ENCODE measurements around the gene CHST15.

Gene CHST15

DNA sequence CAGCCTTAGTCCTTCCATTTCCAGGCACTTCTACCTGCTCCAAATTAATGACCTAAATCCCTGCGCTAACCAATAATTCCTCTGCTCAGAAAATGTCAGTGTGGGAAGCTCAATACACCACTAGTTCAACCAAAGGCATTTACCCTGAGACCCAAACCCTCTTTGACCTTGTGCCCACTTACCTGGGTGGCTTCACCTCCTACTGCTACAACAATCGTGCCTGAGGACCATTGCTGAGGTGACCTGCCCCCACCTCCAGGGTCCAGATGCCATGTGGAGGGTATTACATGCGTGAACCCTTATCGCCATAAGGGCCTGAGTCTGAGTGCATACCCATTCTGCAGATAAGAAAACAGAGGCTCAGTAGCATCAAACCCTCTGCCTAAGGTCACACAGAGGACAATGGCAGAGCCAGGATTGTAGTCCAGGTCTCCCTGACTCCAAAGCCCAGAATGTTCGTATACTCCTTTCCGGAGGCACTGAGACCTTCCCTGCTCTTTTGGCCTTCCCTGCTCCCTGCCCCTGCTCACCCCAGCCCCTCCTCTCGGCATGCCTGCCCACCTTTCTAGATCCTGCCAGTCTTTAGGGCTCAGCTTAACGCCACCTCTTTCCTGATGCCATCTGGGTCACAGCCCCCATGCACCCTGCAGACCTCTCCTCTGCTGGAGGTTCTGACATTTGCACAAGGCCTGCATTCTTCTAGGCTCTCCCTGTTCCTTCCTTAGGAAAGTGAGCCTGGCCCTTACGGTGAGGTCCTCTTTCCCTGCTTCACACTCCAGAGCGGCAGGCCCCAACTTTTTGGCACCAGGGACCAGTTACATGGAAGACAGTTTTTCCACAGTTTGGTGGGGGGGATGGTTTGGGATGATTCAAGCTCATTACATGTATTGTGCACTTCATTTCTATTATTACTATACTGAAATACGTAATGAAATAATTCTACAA, 94.9 kb downstream of the CHST15 start:
- no peak for DNase-seq
- intact Hi-C loops (cut with DNase I), result no loop called here

DNA sequence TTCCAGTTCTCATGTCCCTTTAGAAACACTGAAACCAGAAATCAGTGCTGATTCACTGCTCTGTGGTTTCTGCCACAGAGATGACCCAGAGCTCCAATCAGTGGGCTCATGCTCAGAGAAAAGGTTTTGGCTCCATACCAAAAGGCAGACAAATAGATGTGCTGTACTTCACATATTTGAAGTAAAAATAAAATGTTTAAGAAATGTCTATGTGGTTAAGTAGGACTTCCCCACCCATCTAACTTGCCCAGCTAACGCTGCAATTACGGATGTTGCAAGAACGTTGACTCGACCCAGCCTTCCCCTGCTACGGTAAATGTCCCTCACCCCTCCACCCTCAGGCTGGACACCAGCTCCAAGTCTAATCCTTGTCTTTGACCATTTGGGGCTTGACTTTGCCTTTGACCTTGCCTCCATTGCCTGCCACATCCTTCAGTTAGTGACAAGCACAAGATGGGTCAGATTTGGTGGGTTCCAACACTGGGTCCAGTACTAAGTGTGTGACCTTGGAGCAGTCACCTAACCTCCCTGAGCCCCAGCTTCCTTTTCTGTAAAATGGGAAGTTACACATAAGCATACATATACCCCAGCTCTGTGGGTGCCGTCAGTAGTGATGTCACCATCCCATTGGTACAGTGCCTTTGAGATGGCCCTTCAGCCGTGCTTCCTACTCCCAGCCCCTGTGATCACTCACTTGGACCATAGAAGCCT, 95.8 kb downstream of the CHST15 start:
- peak in 8 of 42 donors; percentile 14 to 59 (median 42) for DNase-seq
- intact Hi-C loops (cut with DNase I), result no loop called here

DNA sequence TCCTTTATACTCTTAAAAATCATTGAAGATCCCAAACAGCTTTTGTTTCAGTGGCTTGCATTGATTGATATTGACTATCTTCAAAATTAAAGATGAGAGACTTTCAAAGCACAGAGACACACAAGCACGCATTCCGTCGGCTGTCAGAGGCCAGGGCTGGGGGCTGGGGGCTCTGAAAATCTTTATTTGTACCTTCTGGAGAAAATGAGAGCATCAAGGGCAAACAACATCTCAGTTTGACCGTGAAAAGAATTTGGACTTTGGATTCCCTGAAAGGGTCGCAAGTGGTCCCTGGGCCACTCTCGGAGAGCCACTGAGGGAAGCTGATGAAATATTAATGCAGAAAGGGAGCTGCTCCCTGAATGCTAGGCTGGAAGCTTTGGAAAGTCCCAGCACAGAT, 96.4 kb downstream of the CHST15 start:
- no peak for DNase-seq
- intact Hi-C loops (cut with DNase I), result no loop called here

DNA sequence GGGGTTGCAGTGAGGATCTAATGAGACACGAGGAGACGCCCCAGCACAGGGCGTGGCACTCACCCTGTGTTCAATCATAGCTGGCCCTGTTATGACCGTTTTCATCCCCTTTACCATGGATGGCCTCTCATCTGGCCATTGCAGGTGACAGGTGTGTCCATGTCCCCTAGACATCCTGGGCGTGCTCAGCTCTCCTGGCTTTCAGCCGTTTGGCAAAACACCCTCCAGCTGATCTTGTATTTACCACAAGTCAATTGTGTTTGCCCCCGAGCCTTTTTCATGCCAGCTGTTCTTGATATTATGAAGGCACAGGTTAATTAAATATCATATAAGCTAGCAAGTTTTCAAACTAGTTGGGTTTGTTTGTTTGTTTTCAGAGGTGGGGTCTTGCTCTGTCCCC, 97.1 kb downstream of the CHST15 start:
- peak in 1 of 42 donors; percentile 40 for DNase-seq
- intact Hi-C loops (cut with DNase I), result no loop called here

DNA sequence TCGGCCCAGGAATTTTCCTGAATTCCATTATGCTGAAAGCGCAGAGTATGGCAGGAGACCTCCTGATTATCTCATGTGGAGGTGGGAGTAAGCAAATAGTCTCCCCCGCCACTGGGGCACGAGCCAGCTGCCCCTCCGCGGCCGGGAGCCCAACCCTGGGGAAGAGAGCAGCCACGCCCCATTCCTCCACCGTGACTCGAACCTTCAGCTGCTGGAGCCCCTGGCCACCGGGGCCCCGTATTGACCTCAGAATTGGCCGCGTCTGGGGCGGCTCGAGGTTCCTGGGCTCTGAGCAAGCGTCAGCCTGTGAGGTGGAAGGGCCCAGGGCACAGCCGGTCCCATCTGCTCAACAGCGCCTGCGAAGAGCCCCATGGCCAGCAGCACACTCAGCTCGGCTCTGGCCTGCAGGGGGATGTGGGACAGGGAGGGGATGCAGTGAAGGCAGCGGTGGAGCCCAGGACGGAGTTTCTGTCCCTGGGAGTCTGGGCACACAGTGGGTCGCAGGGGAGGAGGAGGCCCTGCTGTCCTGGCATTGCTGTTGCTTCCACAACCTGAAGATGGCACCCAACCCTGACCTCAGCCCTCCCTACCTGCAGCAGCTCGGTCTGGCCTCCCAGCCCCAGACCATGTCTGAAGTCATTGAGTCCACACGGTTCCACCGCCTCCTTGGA, 97.8 kb downstream of the CHST15 start:
- peak in 23 of 42 donors; percentile 21 to 81 (median 53) for DNase-seq
- intact Hi-C loops (cut with DNase I), result no loop called here

DNA sequence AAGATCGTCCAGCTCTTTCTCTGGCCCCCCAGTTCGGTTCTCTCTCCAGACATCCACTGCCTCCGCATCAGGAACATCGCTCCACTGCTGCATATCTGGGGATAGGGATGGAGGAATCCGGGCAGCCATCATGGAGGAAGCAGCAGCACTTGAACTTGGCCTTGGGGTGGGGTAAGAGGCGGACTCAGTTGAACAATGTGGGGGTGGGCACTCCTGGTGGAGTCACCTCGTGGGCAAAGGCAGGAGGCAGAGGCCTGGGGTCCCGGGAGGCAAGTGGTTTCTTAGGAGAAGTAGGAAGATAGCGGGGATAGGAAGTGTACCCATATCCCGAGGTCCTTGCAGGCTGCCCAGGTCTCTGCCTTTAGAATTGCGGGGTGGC, 98.3 kb downstream of the CHST15 start:
- DNase-seq, result peak in 4 of 42 donors; percentile 8 to 42 (median 24)
- intact Hi-C loops (cut with DNase I), result no loop called here

DNA sequence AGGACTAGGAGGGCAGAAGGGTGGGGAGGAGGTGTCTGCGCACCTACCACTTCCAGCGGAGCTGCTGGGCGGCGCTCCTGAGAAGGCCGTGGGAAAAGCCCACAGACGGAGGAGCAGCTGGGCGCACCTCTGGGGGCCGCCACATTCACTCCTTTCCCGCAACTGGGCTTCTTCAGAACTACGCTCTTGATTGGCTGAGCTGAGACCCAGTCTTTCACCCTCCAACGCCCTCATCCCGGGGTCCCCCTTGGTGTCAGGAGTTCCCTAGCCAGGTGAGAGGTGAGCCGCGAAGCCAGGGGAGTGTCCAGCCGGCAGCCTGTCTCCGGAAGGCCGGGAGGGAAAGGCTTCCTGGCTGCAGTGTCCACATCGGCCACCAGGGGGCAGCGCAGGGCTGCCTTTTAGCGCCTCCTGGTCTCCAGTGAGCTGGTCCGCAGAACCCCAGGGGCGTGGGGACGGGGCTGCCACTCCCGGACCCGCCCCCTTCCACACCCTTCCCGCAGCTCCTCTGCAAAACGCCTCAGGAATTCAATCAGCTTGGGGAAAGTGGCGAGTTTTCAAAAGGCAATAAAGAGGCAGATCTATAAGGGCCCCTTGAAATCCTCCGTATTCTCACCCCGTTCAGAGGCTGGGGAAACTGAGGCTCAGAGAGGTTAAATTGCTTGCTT, 98.8 kb downstream of the CHST15 start:
- DNase-seq, result peak; percentile 60 to 94 (median 86)
- intact Hi-C loops (cut with DNase I), result loop anchor here (1.0 kb wide), 1 partner anchor 395 kb away; no protein-coding TSS in a partner anchor

DNA sequence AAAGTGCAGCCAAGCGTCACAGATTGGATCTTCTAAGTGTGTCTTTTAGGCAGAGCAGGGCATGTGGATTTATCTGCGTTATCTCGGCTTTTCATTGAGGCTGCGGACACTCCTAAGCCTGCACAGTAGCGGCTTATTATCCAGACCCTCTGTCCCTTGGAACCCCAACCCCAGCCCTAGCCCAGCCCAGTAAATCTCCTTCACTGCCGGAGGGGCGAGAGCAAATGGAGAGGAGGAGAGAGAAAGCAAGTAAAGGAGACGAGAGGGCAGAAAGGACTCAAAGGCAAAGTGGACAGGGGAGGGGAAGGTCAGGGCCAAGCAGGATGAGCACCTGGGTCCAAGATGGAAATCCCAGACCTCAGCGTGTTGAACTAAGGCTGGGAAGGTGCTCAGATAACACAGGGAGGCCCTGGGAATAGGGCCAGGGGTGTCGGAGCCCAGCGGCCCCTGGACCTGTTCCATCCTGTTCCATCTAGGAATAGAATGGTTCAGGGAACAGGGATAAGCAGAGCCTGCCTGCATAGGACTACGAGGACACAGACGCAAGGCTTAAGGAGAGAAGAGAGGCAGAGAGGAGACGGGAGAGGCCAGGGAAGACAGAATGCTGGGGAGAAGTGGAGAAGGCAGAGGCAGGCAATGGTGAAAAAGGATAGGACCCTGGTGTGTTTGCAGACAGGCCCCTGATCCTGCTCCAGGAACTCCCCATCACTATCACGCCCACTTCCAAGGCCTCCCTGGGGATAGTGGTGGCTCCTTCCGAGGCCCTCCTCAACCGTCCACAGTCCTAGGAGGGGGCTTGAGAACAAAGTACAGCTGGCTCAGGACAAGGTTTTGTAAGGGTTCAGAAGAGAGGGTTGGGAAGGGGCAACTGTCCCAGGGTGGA, 99.6 kb downstream of the CHST15 start:
- peak in 2 of 42 donors; percentile 6 to 28 for DNase-seq
- intact Hi-C loops (cut with DNase I), result loop anchor here (1.0 kb wide), 1 partner anchor 396 kb away; no protein-coding TSS in a partner anchor

DNA sequence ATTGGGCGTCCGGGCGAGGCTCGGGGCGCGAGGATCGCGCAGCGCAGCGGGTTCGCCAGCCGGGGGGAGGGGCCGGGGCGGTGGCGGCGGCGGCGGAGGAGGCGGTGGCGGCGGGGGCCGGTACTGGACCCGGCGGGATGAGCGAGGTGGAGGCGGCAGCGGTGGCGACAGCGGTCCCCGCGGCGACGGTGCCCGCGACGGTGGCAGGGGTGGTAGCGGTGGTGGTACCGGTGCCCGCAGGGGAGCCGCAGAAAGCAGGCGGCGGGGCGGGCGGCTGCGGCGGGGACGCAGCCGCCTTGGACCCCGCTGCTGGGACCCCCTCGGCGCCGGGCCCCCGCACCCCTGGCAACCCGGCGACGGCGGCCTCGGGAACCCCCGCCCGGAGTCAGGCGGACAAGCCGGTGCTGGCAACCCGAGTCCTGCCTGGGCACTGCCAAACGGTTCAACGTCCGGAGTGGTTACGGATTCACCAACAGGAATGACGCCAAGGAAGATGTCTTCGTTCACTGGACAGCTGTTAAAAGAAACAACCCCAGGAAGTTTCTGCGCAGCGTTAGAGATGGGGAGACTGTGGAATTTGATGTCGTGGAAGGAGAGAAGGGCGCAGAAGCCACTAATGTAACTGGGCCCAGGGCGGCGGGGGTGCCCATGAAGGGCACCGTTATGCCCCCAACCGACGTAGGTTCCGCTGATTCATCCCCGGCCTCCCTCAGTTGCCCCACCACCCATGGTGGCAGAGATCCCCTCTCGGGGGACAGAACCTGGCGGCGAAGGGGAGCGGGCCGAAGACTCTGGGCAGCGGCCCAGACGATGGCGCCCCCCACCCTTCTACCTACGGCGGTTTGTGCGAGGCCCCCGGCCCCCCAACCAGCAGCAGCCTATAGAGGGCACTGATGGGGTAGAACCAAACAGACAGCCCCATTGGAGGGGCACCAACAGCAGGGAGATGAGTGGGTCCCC, 101.5 kb downstream of the CHST15 start:
- peak in 3 of 42 donors; percentile 7 to 29 (median 20) for DNase-seq
- intact Hi-C loops (cut with DNase I), result no loop called here

DNA sequence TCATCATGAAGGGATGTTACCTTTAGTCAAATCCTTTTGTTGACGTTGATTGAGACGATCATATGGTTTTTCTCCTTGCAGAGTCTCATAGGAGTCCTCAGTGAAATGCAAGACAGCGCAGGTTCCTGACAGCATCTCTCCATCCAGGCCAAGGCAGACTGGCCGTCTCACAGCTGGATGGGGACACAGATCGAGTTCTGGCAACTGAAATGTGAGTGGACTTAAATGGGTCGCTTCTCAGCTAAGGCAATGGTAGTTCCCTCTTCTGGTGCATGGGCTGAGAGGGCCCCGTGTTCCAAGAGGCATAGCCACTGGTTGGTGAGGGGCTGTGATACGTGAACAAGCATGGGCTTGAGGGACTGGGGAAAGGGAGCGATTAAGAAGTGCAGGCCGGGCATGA, 102.5 kb downstream of the CHST15 start:
- intact Hi-C loops (cut with DNase I), result no loop called here
- no peak for DNase-seq

DNA sequence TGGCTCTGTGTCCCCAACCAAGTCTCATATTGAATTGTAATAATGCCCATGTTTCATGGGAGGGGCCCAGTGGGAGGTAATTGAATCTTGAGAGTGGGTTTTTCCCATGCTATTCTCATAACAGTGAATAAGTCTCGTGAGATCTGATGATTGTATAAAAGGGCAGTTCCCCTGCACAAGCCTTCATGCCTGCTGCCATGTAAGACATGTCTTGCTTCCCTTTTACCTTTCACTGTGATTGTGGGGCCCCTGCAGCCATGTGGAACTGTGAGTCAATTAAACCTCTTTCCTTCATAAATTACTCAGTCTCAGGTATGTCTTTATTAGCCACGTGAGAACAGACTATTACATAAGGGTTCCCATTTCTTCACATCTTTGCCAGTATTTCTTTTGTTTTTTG, 104.7 kb downstream of the CHST15 start:
- intact Hi-C loops (cut with DNase I), result no loop called here
- DNase-seq, result no peak

DNA sequence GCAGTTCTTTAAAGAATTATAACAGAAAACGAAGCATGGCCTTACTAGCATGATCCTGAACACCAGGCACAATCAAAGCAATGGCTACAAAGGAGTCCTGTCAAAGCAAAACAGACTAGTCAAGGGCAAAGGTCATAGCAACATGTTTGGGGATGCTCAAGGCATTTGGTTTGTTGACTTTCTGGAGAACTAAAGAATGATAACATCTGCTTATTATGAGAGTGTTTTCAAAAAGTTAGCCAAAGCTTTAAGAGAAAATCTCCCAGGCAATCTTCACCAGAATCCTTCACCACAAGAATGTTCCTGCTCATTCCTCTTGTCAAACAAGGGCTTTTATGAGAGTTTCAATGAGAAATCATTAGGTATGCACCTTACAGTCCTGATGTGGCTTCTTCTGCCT, 106.7 kb downstream of the CHST15 start:
- intact Hi-C loops (cut with DNase I), result no loop called here
- DNase-seq, result no peak

DNA sequence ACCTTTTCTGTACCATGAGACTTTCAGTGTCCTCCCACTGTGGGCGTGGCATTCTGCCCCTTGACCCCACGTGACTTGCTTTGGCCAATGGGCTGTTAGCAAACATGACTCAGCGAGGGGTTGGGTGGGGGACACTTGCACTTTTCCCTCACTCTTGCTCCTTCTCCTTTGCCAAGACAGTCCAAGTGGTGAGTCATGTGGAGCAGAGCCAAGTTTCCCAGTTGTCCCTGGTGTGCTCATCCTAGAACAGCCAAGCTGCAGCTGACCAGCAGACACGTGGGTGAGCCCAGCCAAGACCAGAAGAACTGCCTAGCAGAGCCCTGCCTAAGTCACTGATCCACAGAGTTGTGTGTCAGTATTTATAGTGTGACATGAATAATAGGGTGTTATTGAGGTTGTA, 119.0 kb downstream of the CHST15 start:
- intact Hi-C loops (cut with DNase I), result no loop called here
- DNase-seq, result no peak

DNA sequence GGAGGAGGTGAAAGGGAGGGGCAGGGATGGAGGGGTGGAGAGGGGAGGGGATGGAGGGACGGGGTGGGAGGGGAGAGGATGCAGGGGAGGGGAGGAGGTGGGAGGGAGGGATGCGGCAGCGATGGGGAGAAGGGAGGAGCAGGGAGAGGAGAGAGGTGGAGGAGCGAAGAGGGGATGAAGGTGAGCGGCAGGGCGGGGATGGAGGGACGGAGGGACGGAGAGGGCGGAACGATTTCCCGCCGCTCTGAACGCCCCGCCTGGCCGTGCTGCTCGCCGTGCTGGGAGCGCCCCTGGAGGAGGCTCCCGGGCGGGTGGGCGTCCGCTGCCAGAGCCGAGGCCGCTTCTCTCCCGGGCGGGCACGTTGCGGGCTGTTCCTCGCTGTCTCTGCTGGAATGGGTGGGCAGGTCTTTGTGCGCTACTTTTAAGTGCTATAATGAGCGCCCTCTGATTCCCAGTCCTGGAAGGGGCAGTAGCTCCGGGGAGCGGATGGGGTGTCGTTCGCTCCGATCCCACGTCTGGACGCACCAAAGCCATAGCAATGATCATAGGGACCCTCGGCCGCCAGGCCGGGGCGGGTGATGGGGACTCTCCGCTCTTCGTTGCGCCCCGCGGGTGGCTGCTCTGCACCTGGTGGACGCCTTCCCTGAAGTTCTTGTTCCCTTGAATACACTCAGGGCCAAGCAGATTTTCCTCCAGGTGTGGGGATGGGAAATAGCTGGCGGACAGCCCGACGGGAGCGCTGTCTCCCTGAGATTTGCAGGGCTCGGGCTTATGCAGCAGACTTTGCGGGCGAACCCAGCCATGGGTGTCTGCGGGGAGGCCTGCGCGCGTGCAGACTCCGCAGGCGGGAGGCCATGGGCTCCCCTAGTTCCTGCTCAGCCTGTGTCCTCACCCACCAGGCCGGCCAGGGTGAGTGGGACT, 120.7 kb downstream of the CHST15 start:
- intact Hi-C loops (cut with DNase I), result no loop called here
- no peak for DNase-seq

DNA sequence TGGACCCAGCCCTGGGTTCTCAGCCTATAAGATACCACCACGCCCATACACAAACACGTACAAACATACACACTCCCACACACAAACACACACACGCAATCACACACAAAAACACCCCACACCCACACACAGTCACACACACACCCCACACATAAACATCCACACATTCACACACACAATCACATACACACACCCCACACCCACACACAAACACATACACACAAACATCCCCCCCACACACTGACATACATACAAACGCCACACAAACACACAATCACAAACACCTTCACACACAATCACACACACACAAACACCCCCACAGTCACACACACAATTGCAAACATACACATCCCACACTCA, 122.5 kb downstream of the CHST15 start:
- intact Hi-C loops (cut with DNase I), result no loop called here

More for the DNA sequence above, 122.5 kb downstream of the CHST15 start:
- no peak for DNase-seq

Data from head of caudate nucleus (tissue), 42 donors.